Stomach (tissue), 9 donors: Measurements from ENCODE around the gene TRIM14. TPM values are rescaled to one million over a fixed set of nuclear protein-coding genes. Genes with fewer than 3 reads are reported as not detected.
A peak's percentile ranks its signal among the peaks of the same experiment; 100 is the strongest.

ENCODE experiments used
- DNase-seq, 2 donors: peaks; one replicate each; pipeline versions ENCODE4 v3.0.0 to v3.0.0-alpha.2; 2013 to 2019
- H3K27ac ChIP-seq, 5 donors: fragments of 200-600 bp in 4 of 5; sonication (generic) in 4 of 5; one replicate each; pipeline ENCODE4 v1.5.1; 2013 to 2019; ENCODE audit warnings: mild to moderate bottlenecking in 1 of 5, moderate library complexity in 1 of 5
- H3K27me3 ChIP-seq, 3 donors: fragments of 200-600 bp; sonication (generic); one replicate each; pipeline ENCODE4 v1.5.1; 2017 to 2019; ENCODE audit warnings: mixed run types in 1 of 3
- H3K36me3 ChIP-seq, 4 donors: fragments of 200-600 bp; sonication (generic); 1 replicate in 3 of 4; 2 replicates in 1 of 4; pipeline ENCODE4 v1.5.1; 2016 to 2019
- H3K4me1 ChIP-seq, 4 donors: fragments of 200-600 bp; sonication (generic); one replicate each; pipeline ENCODE4 v1.5.1; 2016 to 2019
- H3K4me3 ChIP-seq, 4 donors: fragments of 200-600 bp; sonication (generic) in 3 of 4; one replicate each; pipeline ENCODE4 v1.5.1; 2016 to 2019; ENCODE audit warnings: mild to moderate bottlenecking in 1 of 4
- H3K9me3 ChIP-seq, 4 donors: fragments of 200-600 bp; sonication (generic); one replicate each; pipeline ENCODE4 v1.5.1; 2016 to 2019
- CTCF ChIP-seq, 7 experiments: fragments of 450-650 bp in 4 of 7; fragments of 200-600 bp in 3 of 7; sonication (generic) in 3 of 7; IDR thresholded peaks; one replicate each; pipeline ENCODE4 v1.5.1; 2016 to 2019; ENCODE audit warnings: antibody characterized with exemption in 7 of 7, control low read depth in 2 of 7, mild to moderate bottlenecking in 1 of 7
- EP300 ChIP-seq: sonication (generic); formaldehyde crosslinking; IDR thresholded peaks from one replicate; pipeline ENCODE4 v1.6.1; 2017; ENCODE audit warnings: antibody characterized with exemption
- POLR2A ChIP-seq, 4 donors: fragments of 450-650 bp; IDR thresholded peaks; one replicate each; pipeline ENCODE4 v1.6.1; 2016; ENCODE audit warnings: antibody characterized with exemption in 4 of 4, control low read depth in 2 of 4, mild to moderate bottlenecking in 1 of 4, moderate library complexity in 1 of 4
- POLR2AphosphoS5 ChIP-seq, 3 donors: sonication (generic); formaldehyde crosslinking; IDR thresholded peaks; one replicate each; pipeline ENCODE4 v1.6.1; 2016; ENCODE audit warnings: antibody characterized with exemption in 3 of 3
- WGBS, 5 donors: extraction: QIAGEN DNeasy Blood & Tissue Kit in 3 of 5; methylation state at CpG; one replicate each; pipeline versions ENCODE4 v1.1.5 to v1.1.7; 2013 to 2018; 5-methylcytosine and 5-hydroxymethylcytosine counted together
- intact Hi-C: fragments of 100-400 bp; cut with DNase I; formaldehyde crosslinking; loops from one replicate; pipeline ENCODE4 v1.15.1; 2023; ENCODE audit warnings: low total_unique reads
- polyA plus RNA-seq, 3 donors: library from polyadenylated mRNA; stranded (reverse); fragments of 200-250 nt; gene quantifications; one replicate each; pipeline ENCODE4 v1.2.3, GENCODE V29; 2013
- total RNA-seq, 5 donors: library from RNA; depleted of rRNA; stranded (reverse); fragments of >200 nt; gene quantifications; one replicate each; pipeline versions ENCODE4 v1.1.0 to v1.2.3, GENCODE V29; 2014 to 2016
- donor health status: healthy with polysubstance abuse.
- donor health status: Bipolar disorder and iron deficiency.
- donor health status: healthy.

The TRIM14 gene
- total and polyA plus RNA-seq, 8 donors = 4.7 to 249 (median 10.7) TPM

- TF ChIP-seq POLR2AphosphoS5 (IDR thresholded peaks at IDR 0.05) (no peak), POLR2A (IDR thresholded peaks at IDR 0.05) (no peak), CTCF (IDR thresholded peaks at IDR 0.05) (no peak), EP300 (no peak)
- no peaks in the 10 kb centered on the region for H3K36me3 ChIP-seq
- peaks cover 0 to 25% (median 6%) of the 10 kb centered on the region in 4 donors for H3K4me1 ChIP-seq
- intact Hi-C loops = no loop called here
- no peak for DNase-seq
- no peak overlapping the region for H3K27ac ChIP-seq
- no peaks in the 10 kb centered on the region for H3K27me3 ChIP-seq
- 90 to 99% (median 95%) methylated on average over 9 to 12 of the region's 12 CpGs for WGBS, 5 donors
- no peaks in the 10 kb centered on the region for H3K9me3 ChIP-seq
- H3K4me3 ChIP-seq = no peak overlapping the region
Observed at GRCh38 chr9:98162613-98163012, 43.6 kb upstream of the TRIM14 start.

- H3K36me3 ChIP-seq = peaks cover 0 to 6% (median 0%) of the 10 kb centered on the region in 4 donors
- 81 to 98% (median 93%) methylated on average over 3 to 4 of the region's 4 CpGs for WGBS, 5 donors
- H3K4me1 ChIP-seq = peaks cover 0 to 25% (median 6%) of the 10 kb centered on the region in 4 donors
- no peak overlapping the region for H3K27ac ChIP-seq
- H3K27me3 ChIP-seq = no peaks in the 10 kb centered on the region
- TF ChIP-seq POLR2A (IDR thresholded peaks at IDR 0.05) = no peak
- no peak for TF ChIP-seq POLR2AphosphoS5 (IDR thresholded peaks at IDR 0.05)
- no peak for TF ChIP-seq CTCF (IDR thresholded peaks at IDR 0.05)
- no peak for TF ChIP-seq EP300
- H3K9me3 ChIP-seq = no peaks in the 10 kb centered on the region
- intact Hi-C loops = no loop called here
- no peak overlapping the region for H3K4me3 ChIP-seq
- no peak for DNase-seq
Observed at GRCh38 chr9:98161851-98162250, 42.8 kb upstream of the TRIM14 start.

- 63 to 85% (median 65%) methylated on average over 5 to 6 of the region's 6 CpGs for WGBS, 5 donors
- Histone ChIP-seq H3K27me3 (no peaks in the 10 kb centered on the region), H3K27ac (no peak overlapping the region), H3K4me3 (no peak overlapping the region), H3K36me3 (peaks cover 0 to 10% (median 0%) of the 10 kb centered on the region in 4 donors), H3K9me3 (no peaks in the 10 kb centered on the region), H3K4me1 (peaks cover 0 to 25% (median 6%) of the 10 kb centered on the region in 4 donors)
- no peak for DNase-seq
- TF ChIP-seq CTCF (IDR thresholded peaks at IDR 0.05) (no peak), EP300 (no peak), POLR2AphosphoS5 (IDR thresholded peaks at IDR 0.05) (no peak), POLR2A (IDR thresholded peaks at IDR 0.05) (no peak)
- intact Hi-C loops = no loop called here
Observed at GRCh38 chr9:98159790-98160189, 40.8 kb upstream of the TRIM14 start.

GRCh38 chr9:98159301-98159700 lies 40.3 kb upstream of the TRIM14 start:
- TF ChIP-seq POLR2A (IDR thresholded peaks at IDR 0.05) (no peak), EP300 (no peak)
- WGBS, 5 donors = 89 to 98% (median 93%) methylated on average over 5 of the region's 5 CpGs
- Histone ChIP-seq H3K4me1 (peaks cover 0 to 22% (median 6%) of the 10 kb centered on the region in 4 donors), H3K4me3 (no peak overlapping the region), H3K27me3 (no peaks in the 10 kb centered on the region), H3K36me3 (peaks cover 0 to 10% (median 0%) of the 10 kb centered on the region in 4 donors), H3K9me3 (no peaks in the 10 kb centered on the region), H3K27ac (no peak overlapping the region)
- intact Hi-C loops = no loop called here
- no peak for DNase-seq

- 28 to 55% (median 40%) methylated on average over 4 of the region's 4 CpGs for WGBS, 5 donors
- TF ChIP-seq CTCF (IDR thresholded peaks at IDR 0.05) = no peak
- TF ChIP-seq POLR2A (IDR thresholded peaks at IDR 0.05) = no peak
- no peak for TF ChIP-seq EP300
- TF ChIP-seq POLR2AphosphoS5 (IDR thresholded peaks at IDR 0.05) = peak in 1 of 3 donors; percentile 28
- H3K36me3 ChIP-seq = peaks cover 0 to 10% (median 0%) of the 10 kb centered on the region in 4 donors
- peak in 1 of 2 donors; percentile 83 for DNase-seq
- intact Hi-C loops = no loop called here
- no peaks in the 10 kb centered on the region for H3K27me3 ChIP-seq
- H3K9me3 ChIP-seq = no peaks in the 10 kb centered on the region
- H3K4me3 ChIP-seq = no peak overlapping the region
- H3K27ac ChIP-seq = no peak overlapping the region
- peaks cover 0 to 14% (median 6%) of the 10 kb centered on the region in 4 donors for H3K4me1 ChIP-seq
Observed at GRCh38 chr9:98158071-98158831, 39.2 kb upstream of the TRIM14 start.
